HepG2 (cell line): ENCODE measurements around the gene NXT1. TPM values are rescaled to one million over a fixed set of nuclear protein-coding genes. Genes with fewer than 3 reads are reported as not detected.

Source experiments
- CEBPG ChIP-seq: IDR thresholded peaks from 2 replicates; pipeline ENCODE4 v1.6.1; 2016
- ELF3 ChIP-seq: IDR thresholded peaks from 2 replicates; pipeline ENCODE4 v1.6.1; 2016; ENCODE audit warnings: missing genetic modification reagents, missing compliant biosample characterization
- FOSL1 ChIP-seq: sonication (generic); formaldehyde crosslinking; IDR thresholded peaks from 2 replicates; pipeline ENCODE4 v1.9.0; 2021; ENCODE audit warnings: missing genetic modification reagents, borderline replicate concordance
- FOSL2 ChIP-seq: sonication (generic); formaldehyde crosslinking; IDR thresholded peaks from 2 replicates; pipeline ENCODE4 v1.4.0; 2020; ENCODE audit warnings: missing genetic modification reagents
- FOXA1 ChIP-seq, 2 experiments: fragments of 450-650 bp in 1 of 2; sonication (generic) in 1 of 2; formaldehyde crosslinking in 1 of 2; IDR thresholded peaks; 2 replicates each; pipeline versions ENCODE4 v1.4.0 to v1.6.1; 2016 to 2020; ENCODE audit warnings: missing genetic modification reagents in 1 of 2
- GFI1 ChIP-seq: sonication (generic); formaldehyde crosslinking; IDR thresholded peaks from 2 replicates; pipeline ENCODE4 v1.5.0; 2020; ENCODE audit warnings: missing genetic modification reagents, mild to moderate bottlenecking, borderline replicate concordance
- HMG20A ChIP-seq: IDR thresholded peaks from 2 replicates; pipeline ENCODE4 v1.6.1; 2016; ENCODE audit warnings: borderline replicate concordance
- HMGA1 ChIP-seq: sonication (generic); formaldehyde crosslinking; conservative IDR thresholded peaks from 2 replicates; pipeline ENCODE4 v1.4.0; 2020; ENCODE audit warnings: missing genetic modification reagents
- KDM5A ChIP-seq: fragments of 200-600 bp; sonication (generic); IDR thresholded peaks from 2 replicates; pipeline ENCODE4 v1.7.0; 2018; ENCODE audit warnings: antibody characterized with exemption, mild to moderate bottlenecking, low read length, borderline replicate concordance
- KMT2B ChIP-seq: IDR thresholded peaks from 2 replicates; pipeline ENCODE4 v1.6.1; 2016; ENCODE audit warnings: missing genetic modification reagents, missing compliant biosample characterization
- MZF1 ChIP-seq: sonication (generic); formaldehyde crosslinking; IDR thresholded peaks from 2 replicates; pipeline ENCODE4 v1.8.1; 2023; ENCODE audit warnings: mild to moderate bottlenecking, missing genetic modification reagents, borderline replicate concordance
- PHB2 ChIP-seq: fragments of 450-650 bp; IDR thresholded peaks from 2 replicates; pipeline ENCODE4 v1.6.1; 2018; ENCODE audit not compliant: partially characterized antibody
- RBFOX2 ChIP-seq: fragments of 200-400 bp; formaldehyde crosslinking; IDR thresholded peaks from 2 replicates; pipeline ENCODE4 v1.6.1; 2017; ENCODE audit warnings: low read depth, mild to moderate bottlenecking, low read length
- TMF1 ChIP-seq: sonication (generic); formaldehyde crosslinking; IDR thresholded peaks from 2 replicates; pipeline ENCODE4 v1.8.1; 2022; ENCODE audit warnings: low read depth, missing genetic modification reagents
- TOE1 ChIP-seq: sonication (generic); formaldehyde crosslinking; IDR thresholded peaks from 2 replicates; pipeline ENCODE4 v1.4.0; 2020; ENCODE audit warnings: mild to moderate bottlenecking, missing genetic modification reagents
- ZBTB1 ChIP-seq: sonication (generic); formaldehyde crosslinking; IDR thresholded peaks from 2 replicates; pipeline ENCODE4 v1.4.0; 2020; ENCODE audit warnings: missing genetic modification reagents, borderline replicate concordance
- ZBTB7B ChIP-seq: sonication (generic); formaldehyde crosslinking; IDR thresholded peaks from 2 replicates; pipeline ENCODE4 v1.4.0; 2020; ENCODE audit warnings: missing genetic modification reagents
- ZNF230 ChIP-seq: sonication (generic); formaldehyde crosslinking; IDR thresholded peaks from 2 replicates; pipeline ENCODE4 v1.4.0; 2020; ENCODE audit warnings: mild to moderate bottlenecking, missing genetic modification reagents
- ZNF234 ChIP-seq: sonication (generic); formaldehyde crosslinking; conservative IDR thresholded peaks from 2 replicates; pipeline ENCODE4 v1.5.1; 2020; ENCODE audit warnings: mild to moderate bottlenecking, missing genetic modification reagents
- ZNF383 ChIP-seq: sonication (generic); formaldehyde crosslinking; IDR thresholded peaks from 2 replicates; pipeline ENCODE4 v1.4.0; 2020; ENCODE audit warnings: missing genetic modification reagents, mild to moderate bottlenecking, borderline replicate concordance
- ZNF776 ChIP-seq: sonication (generic); formaldehyde crosslinking; IDR thresholded peaks from 2 replicates; pipeline ENCODE4 v1.4.0; 2020; ENCODE audit warnings: mild to moderate bottlenecking, missing genetic modification reagents
- ZSCAN21 ChIP-seq: sonication (generic); formaldehyde crosslinking; IDR thresholded peaks from 2 replicates; pipeline ENCODE4 v1.8.0; 2022; ENCODE audit warnings: mild to moderate bottlenecking, missing genetic modification reagents, moderate library complexity, borderline replicate concordance
- polyA plus RNA-seq, 8 experiments: library from polyadenylated mRNA; depleted of rRNA in 3 of 8; stranded (reverse) in 7 of 8; unstranded in 1 of 8; fragments of >200 nt; fragmentation: Illumina TruSeq in 4 of 8; extraction: Trizol in 4 of 8; gene quantifications; 2 replicates each; pipeline versions ENCODE4 v1.2.1 to v1.2.3, GENCODE V29; 2011 to 2016; ENCODE audit warnings: low read depth in 4 of 8, missing spikeins in 1 of 8, mixed read lengths in 1 of 8; ENCODE audit not compliant: insufficient read depth in 1 of 8
- total RNA-seq, 5 experiments: library from RNA; depleted of rRNA; stranded (reverse); fragments of >200 nt; fragmentation: Illumina TruSeq; extraction: Trizol; gene quantifications; 2 replicates each; pipeline ENCODE4 v1.2.3, GENCODE V29; 2016; ENCODE audit warnings: low read depth in 1 of 5
- TF ChIP-seq, protein P1 (sequence below): sonication (generic); formaldehyde crosslinking; IDR thresholded peaks from 2 replicates; pipeline ENCODE4 v1.5.1; 2020; ENCODE audit warnings: missing genetic modification reagents, mild to moderate bottlenecking, borderline replicate concordance
- TF ChIP-seq, protein P2 (sequence below): sonication (generic); formaldehyde crosslinking; IDR thresholded peaks from 2 replicates; pipeline ENCODE4 v1.5.0; 2020; ENCODE audit warnings: missing genetic modification reagents, mild to moderate bottlenecking, borderline replicate concordance
- TF ChIP-seq, protein P3 (sequence below): IDR thresholded peaks from 2 replicates; pipeline ENCODE4 v1.6.1; 2016; ENCODE audit warnings: low read depth, borderline replicate concordance
- TF ChIP-seq, protein P4 (sequence below): sonication (generic); formaldehyde crosslinking; IDR thresholded peaks from 2 replicates; pipeline ENCODE4 v1.5.1; 2020; ENCODE audit warnings: mild to moderate bottlenecking, moderate library complexity, missing genetic modification reagents
- TF ChIP-seq, protein P5 (sequence below): IDR thresholded peaks from 2 replicates; pipeline ENCODE4 v1.6.1; 2016; ENCODE audit warnings: low read depth

The NXT1 gene
- total and polyA plus RNA-seq, 2 of the 13 experiments (the other 11 are each of a cell fraction or from before 2014, with no cell fraction given): 35.6 to 65.9 TPM

DNA sequence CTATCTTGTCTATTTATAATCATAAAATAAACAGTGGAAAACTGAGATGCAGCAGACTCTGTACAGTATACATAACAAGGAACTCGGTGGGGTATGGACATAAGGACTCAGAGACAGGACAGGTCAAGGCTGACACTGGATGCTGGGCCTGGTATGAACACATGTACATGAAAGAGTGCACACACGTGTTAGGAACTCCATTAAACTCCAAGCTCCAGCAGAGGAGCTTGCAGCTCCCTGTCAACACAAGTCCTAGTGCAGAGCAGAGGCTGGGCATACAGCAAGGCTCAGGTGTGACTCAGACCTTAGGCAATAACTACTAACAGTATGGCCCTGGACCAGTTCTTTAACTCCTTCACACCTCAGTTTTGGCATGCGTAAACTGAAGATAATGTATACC lies 53.6 kb downstream of the NXT1 start (continued):
- no peak for TF ChIP-seq GFI1 (CRISPR knock-in tag)
- TF ChIP-seq ZNF234 (CRISPR knock-in tag): no peak
- TF ChIP-seq ZBTB7B (CRISPR knock-in tag): no peak
- TF ChIP-seq ZBTB1: no peak
- TF ChIP-seq CEBPG (CRISPR knock-in tag): peak; percentile 57; the same call in 1 of the 2 replicates
- no peak for TF ChIP-seq KMT2B (CRISPR knock-in tag)
- TF ChIP-seq TMF1 (CRISPR knock-in tag): no peak
- no peak for TF ChIP-seq HMG20A (CRISPR knock-in tag)
- TF ChIP-seq ZNF776 (CRISPR knock-in tag): no peak
- no peak for TF ChIP-seq ZSCAN21 (CRISPR knock-in tag)
- TF ChIP-seq, protein P1, sequence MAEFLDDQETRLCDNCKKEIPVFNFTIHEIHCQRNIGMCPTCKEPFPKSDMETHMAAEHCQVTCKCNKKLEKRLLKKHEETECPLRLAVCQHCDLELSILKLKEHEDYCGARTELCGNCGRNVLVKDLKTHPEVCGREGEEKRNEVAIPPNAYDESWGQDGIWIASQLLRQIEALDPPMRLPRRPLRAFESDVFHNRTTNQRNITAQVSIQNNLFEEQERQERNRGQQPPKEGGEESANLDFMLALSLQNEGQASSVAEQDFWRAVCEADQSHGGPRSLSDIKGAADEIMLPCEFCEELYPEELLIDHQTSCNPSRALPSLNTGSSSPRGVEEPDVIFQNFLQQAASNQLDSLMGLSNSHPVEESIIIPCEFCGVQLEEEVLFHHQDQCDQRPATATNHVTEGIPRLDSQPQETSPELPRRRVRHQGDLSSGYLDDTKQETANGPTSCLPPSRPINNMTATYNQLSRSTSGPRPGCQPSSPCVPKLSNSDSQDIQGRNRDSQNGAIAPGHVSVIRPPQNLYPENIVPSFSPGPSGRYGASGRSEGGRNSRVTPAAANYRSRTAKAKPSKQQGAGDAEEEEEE (CRISPR knock-in tag): no peak
- no peak for TF ChIP-seq PHB2
- TF ChIP-seq, protein P2, sequence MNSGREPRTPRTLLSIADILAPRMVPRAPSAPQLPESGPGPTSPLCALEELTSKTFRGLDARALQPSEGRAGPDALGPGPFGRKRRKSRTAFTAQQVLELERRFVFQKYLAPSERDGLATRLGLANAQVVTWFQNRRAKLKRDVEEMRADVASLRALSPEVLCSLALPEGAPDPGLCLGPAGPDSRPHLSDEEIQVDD (CRISPR knock-in tag): no peak
- TF ChIP-seq FOXA1 (IDR thresholded peaks at IDR 0.05): no peak
- 0 out of 2 replicates have a peak, but pooled peaks have one; percentile 27 for TF ChIP-seq FOXA1 (CRISPR knock-in tag; IDR thresholded peaks at IDR 0.05)
- no peak for TF ChIP-seq ZNF383
- TF ChIP-seq RBFOX2: no peak
- TF ChIP-seq ELF3 (CRISPR knock-in tag): no peak
- TF ChIP-seq TOE1 (CRISPR knock-in tag): no peak
- TF ChIP-seq, protein P3, sequence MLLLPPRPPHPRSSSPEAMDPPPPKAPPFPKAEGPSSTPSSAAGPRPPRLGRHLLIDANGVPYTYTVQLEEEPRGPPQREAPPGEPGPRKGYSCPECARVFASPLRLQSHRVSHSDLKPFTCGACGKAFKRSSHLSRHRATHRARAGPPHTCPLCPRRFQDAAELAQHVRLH (CRISPR knock-in tag): no peak
- TF ChIP-seq FOSL1 (CRISPR knock-in tag): peak; percentile 41; the same call in 1 of the 2 replicates
- TF ChIP-seq MZF1: no peak
- no peak for TF ChIP-seq HMGA1 (CRISPR knock-in tag)
- no peak for TF ChIP-seq ZNF230 (CRISPR knock-in tag)
- TF ChIP-seq, protein P4, sequence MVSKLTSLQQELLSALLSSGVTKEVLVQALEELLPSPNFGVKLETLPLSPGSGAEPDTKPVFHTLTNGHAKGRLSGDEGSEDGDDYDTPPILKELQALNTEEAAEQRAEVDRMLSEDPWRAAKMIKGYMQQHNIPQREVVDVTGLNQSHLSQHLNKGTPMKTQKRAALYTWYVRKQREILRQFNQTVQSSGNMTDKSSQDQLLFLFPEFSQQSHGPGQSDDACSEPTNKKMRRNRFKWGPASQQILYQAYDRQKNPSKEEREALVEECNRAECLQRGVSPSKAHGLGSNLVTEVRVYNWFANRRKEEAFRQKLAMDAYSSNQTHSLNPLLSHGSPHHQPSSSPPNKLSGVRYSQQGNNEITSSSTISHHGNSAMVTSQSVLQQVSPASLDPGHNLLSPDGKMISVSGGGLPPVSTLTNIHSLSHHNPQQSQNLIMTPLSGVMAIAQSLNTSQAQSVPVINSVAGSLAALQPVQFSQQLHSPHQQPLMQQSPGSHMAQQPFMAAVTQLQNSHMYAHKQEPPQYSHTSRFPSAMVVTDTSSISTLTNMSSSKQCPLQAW: 0 out of 2 replicates have a peak, but pooled peaks have one; percentile 17
- TF ChIP-seq, protein P5, sequence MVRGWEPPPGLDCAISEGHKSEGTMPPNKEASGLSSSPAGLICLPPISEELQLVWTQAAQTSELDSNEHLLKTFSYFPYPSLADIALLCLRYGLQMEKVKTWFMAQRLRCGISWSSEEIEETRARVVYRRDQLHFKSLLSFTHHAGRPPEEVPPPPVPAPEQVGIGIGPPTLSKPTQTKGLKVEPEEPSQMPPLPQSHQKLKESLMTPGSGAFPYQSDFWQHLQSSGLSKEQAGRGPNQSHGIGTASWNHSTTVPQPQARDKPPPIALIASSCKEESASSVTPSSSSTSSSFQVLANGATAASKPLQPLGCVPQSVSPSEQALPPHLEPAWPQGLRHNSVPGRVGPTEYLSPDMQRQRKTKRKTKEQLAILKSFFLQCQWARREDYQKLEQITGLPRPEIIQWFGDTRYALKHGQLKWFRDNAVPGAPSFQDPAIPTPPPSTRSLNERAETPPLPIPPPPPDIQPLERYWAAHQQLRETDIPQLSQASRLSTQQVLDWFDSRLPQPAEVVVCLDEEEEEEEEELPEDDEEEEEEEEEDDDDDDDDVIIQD: no peak
- TF ChIP-seq KDM5A: no peak
- peak; percentile 91 for TF ChIP-seq FOSL2
